Mucosa of stomach (tissue), 1 donor: ENCODE results near the gene RIMOC1.

Experiments
- H3K27me3 ChIP-seq: one replicate; pipeline ENCODE4 v1.7.0; 2013; ENCODE audit warnings: mild to moderate bottlenecking, low read length; ENCODE audit not compliant: control insufficient read depth, insufficient read depth
- H3K36me3 ChIP-seq: one replicate; pipeline ENCODE4 v1.7.0; 2013; ENCODE audit warnings: low read length; ENCODE audit not compliant: control insufficient read depth, insufficient read depth
- H3K4me1 ChIP-seq: one replicate; pipeline ENCODE4 v1.7.0; 2013; ENCODE audit warnings: mild to moderate bottlenecking, low read length; ENCODE audit not compliant: control insufficient read depth, insufficient read depth
- H3K4me3 ChIP-seq: one replicate; pipeline ENCODE4 v1.7.0; 2013; ENCODE audit warnings: low read length
- H3K9ac ChIP-seq: one replicate; pipeline ENCODE4 v1.7.0; 2013; ENCODE audit warnings: mild to moderate bottlenecking, low read length, moderate library complexity
- H3K9me3 ChIP-seq: one replicate; pipeline ENCODE4 v1.7.0; 2013; ENCODE audit warnings: mild to moderate bottlenecking, low read length, moderate library complexity; ENCODE audit not compliant: control insufficient read depth
- donor health status: Pancreatic carcinoma.

Gene RIMOC1

GRCh38 chr5:41875121-41875520 lies 29.0 kb upstream of the RIMOC1 start:
- H3K9me3 ChIP-seq = no peaks in the 10 kb centered on the region
- H3K27me3 ChIP-seq = no peaks in the 10 kb centered on the region
- H3K4me3 ChIP-seq = no peak overlapping the region

GRCh38 chr5:41876678-41877077 lies 27.5 kb upstream of the RIMOC1 start:
- Histone ChIP-seq H3K4me1 (no peaks in the 10 kb centered on the region), H3K4me3 (no peak overlapping the region), H3K27me3 (no peaks in the 10 kb centered on the region), H3K9ac (no peak overlapping the region), H3K9me3 (no peaks in the 10 kb centered on the region), H3K36me3 (no peaks in the 10 kb centered on the region)

More at GRCh38 chr5:41875121-41875520, 29.0 kb upstream of the RIMOC1 start:
- Histone ChIP-seq H3K4me1 (peaks cover 5% of the 10 kb centered on the region), H3K36me3 (no peaks in the 10 kb centered on the region), H3K9ac (no peak overlapping the region)

- Histone ChIP-seq H3K4me3 (no peak overlapping the region), H3K4me1 (no peaks in the 10 kb centered on the region), H3K27me3 (no peaks in the 10 kb centered on the region), H3K9ac (no peak overlapping the region), H3K9me3 (no peaks in the 10 kb centered on the region), H3K36me3 (no peaks in the 10 kb centered on the region)
Measured at GRCh38 chr5:41877408-41877807, 26.7 kb upstream of the RIMOC1 start.

GRCh38 chr5:41878173-41878572 lies 26.0 kb upstream of the RIMOC1 start:
- Histone ChIP-seq H3K36me3 (no peaks in the 10 kb centered on the region), H3K4me3 (no peak overlapping the region), H3K4me1 (no peaks in the 10 kb centered on the region), H3K27me3 (no peaks in the 10 kb centered on the region), H3K9me3 (no peaks in the 10 kb centered on the region), H3K9ac (no peak overlapping the region)

GRCh38 chr5:41878643-41879478 lies 25.3 kb upstream of the RIMOC1 start:
- Histone ChIP-seq H3K9me3 (no peaks in the 10 kb centered on the region), H3K27me3 (no peaks in the 10 kb centered on the region), H3K36me3 (no peaks in the 10 kb centered on the region), H3K4me3 (no peak overlapping the region), H3K9ac (no peak overlapping the region), H3K4me1 (no peaks in the 10 kb centered on the region)

GRCh38 chr5:41882765-41883164 lies 21.4 kb upstream of the RIMOC1 start:
- H3K4me1 ChIP-seq = no peaks in the 10 kb centered on the region
- H3K9me3 ChIP-seq = no peaks in the 10 kb centered on the region
- H3K9ac ChIP-seq = no peak overlapping the region
- H3K36me3 ChIP-seq = no peaks in the 10 kb centered on the region
- no peaks in the 10 kb centered on the region for H3K27me3 ChIP-seq
- no peak overlapping the region for H3K4me3 ChIP-seq

GRCh38 chr5:41883243-41883642 lies 20.9 kb upstream of the RIMOC1 start:
- no peaks in the 10 kb centered on the region for H3K27me3 ChIP-seq
- H3K9ac ChIP-seq = no peak overlapping the region
- H3K4me3 ChIP-seq = no peak overlapping the region
- no peaks in the 10 kb centered on the region for H3K4me1 ChIP-seq
- no peaks in the 10 kb centered on the region for H3K36me3 ChIP-seq
- no peaks in the 10 kb centered on the region for H3K9me3 ChIP-seq

- Histone ChIP-seq H3K9ac (no peak overlapping the region), H3K4me1 (no peaks in the 10 kb centered on the region), H3K4me3 (no peak overlapping the region), H3K27me3 (no peaks in the 10 kb centered on the region), H3K36me3 (no peaks in the 10 kb centered on the region), H3K9me3 (no peaks in the 10 kb centered on the region)
Measured at GRCh38 chr5:41883936-41884335, 20.2 kb upstream of the RIMOC1 start.

GRCh38 chr5:41885286-41885685 lies 18.9 kb upstream of the RIMOC1 start:
- Histone ChIP-seq H3K9ac (no peak overlapping the region), H3K27me3 (no peaks in the 10 kb centered on the region), H3K36me3 (no peaks in the 10 kb centered on the region), H3K9me3 (no peaks in the 10 kb centered on the region), H3K4me1 (no peaks in the 10 kb centered on the region), H3K4me3 (no peak overlapping the region)

GRCh38 chr5:41891066-41891707 lies 13.0 kb upstream of the RIMOC1 start:
- no peak overlapping the region for H3K9ac ChIP-seq
- H3K36me3 ChIP-seq = no peaks in the 10 kb centered on the region
- peaks cover 8% of the 10 kb centered on the region for H3K4me1 ChIP-seq
- H3K4me3 ChIP-seq = no peak overlapping the region
- no peaks in the 10 kb centered on the region for H3K27me3 ChIP-seq
- no peaks in the 10 kb centered on the region for H3K9me3 ChIP-seq

GRCh38 chr5:41892031-41892430 lies 12.1 kb upstream of the RIMOC1 start:
- H3K4me3 ChIP-seq = no peak overlapping the region
- no peaks in the 10 kb centered on the region for H3K36me3 ChIP-seq
- peaks cover 8% of the 10 kb centered on the region for H3K4me1 ChIP-seq
- no peak overlapping the region for H3K9ac ChIP-seq
- H3K27me3 ChIP-seq = peaks cover 6% of the 10 kb centered on the region
- H3K9me3 ChIP-seq = no peaks in the 10 kb centered on the region

- Histone ChIP-seq H3K9ac (no peak overlapping the region), H3K9me3 (no peaks in the 10 kb centered on the region), H3K36me3 (no peaks in the 10 kb centered on the region), H3K27me3 (peaks cover 6% of the 10 kb centered on the region), H3K4me1 (peaks cover 8% of the 10 kb centered on the region), H3K4me3 (no peak overlapping the region)
Measured at GRCh38 chr5:41893074-41893851, 10.9 kb upstream of the RIMOC1 start.
